ENCODE results near the gene CFAP97.

GRCh38 chr4:185235119-185235842, 31.5 kb upstream of the CFAP97 start:
- no peak for TF ChIP-seq EP300 (IDR thresholded peaks at IDR 0.05)
- no peak for TF ChIP-seq CTCF (IDR thresholded peaks at IDR 0.05)
- no peak for TF ChIP-seq POLR2AphosphoS5 (IDR thresholded peaks at IDR 0.05)
